GM21367 (cell line): ENCODE results near the gene GRIP2.

Experiments
- ATAC-seq: cut with Tn5 transposase; IDR thresholded peaks from one replicate; pipeline ENCODE4 v1.9.1; 2021; ENCODE audit not compliant: unreplicated experiment

Gene GRIP2

GRCh38 chr3:14539742-14540491, at the start of gene GRIP2:
Gene GRIP2 (minus strand): TSS chr3:14540342. CDS start chr3:14540308, 34 bp downstream.
- no peak for ATAC-seq

DNA sequence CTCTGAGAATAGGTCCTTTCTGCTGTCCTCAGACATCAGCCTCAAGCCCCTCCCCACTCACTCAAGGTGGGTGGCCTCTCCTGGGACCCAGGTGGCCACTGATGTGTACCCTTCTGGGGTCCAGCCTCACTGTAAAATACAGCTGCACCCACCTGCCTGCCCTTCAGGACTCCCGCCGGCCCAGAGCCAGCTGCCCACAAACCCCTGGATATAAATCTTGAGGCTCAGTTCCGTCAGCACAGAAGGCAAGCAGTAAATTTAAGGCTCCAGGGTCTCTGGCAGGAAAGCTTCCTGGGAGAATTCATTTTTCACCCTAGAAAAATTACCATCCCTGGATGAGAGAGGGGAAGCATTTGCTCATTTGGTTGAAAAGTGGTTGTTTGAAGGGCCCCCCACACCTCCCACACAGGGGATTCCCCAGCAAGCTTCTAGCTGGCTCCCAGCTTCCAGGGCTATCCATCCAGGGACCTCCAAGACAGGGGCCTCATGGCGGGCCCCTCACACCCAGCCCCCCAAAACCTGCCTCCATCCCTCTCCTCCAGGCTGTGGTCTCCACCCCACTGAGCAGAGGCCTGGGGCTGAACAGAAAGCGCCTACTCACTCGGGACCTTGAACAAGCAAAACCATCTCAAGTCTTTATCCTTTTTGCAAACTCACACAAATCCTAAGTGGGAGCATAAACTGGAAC, 48.4 kb upstream of the GRIP2 start:
- ATAC-seq = no peak

GRCh38 chr3:14587740-14588360, 47.7 kb upstream of the GRIP2 start:
- no peak for ATAC-seq

GRCh38 chr3:14586611-14587010, 46.5 kb upstream of the GRIP2 start:
- ATAC-seq = no peak

GRCh38 chr3:14583548-14584091, 43.5 kb upstream of the GRIP2 start:
- no peak for ATAC-seq

GRCh38 chr3:14582045-14582410, 41.9 kb upstream of the GRIP2 start:
- no peak for ATAC-seq

- no peak for ATAC-seq
These were observed 41.3 kb upstream of the GRIP2 start for GRCh38 chr3:14581334-14582044.

DNA sequence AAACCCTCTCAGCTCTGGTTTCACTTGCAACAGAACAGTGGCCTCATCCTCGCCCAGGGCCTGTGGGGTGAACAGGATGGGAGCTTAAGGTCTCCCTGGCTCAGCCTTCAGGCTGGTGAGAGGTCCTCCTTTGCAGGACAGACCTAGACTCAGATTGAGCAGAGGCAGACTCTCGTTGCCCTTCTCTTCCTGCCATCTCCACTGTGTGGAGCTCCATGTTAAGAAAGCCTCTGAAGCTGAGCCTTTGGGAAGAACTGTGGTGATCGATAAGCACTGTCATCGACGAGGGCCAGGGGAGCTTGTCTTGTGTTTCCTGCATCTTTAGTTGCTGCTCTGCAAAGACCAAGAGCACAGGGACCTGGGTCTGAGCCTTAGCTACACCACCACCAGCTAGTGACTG, 37.8 kb upstream of the GRIP2 start:
- no peak for ATAC-seq

GRCh38 chr3:14576163-14576562, 36.0 kb upstream of the GRIP2 start:
- ATAC-seq = no peak

GRCh38 chr3:14574183-14574582, 34.0 kb upstream of the GRIP2 start:
- ATAC-seq = no peak

GRCh38 chr3:14573706-14574105, 33.6 kb upstream of the GRIP2 start:
- ATAC-seq = no peak

DNA sequence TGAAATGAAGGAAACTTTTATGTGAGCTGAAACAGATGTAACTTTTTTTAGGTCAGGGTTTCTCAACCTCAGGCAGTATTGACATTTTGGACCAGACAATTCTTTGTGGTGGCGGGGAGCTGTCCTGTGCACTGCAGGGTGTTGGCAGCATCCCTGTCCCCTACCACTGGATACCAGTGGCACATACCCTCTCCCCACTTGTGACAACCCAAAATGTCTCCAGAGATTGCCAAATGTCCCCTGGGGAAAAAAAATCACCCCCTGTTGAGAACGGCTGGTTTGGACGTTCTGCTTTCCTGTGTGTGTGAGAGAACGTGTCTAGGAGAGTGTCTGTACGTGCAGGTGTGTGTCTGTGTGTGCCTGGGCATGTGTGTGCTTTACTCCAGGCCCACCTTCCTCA, 30.7 kb upstream of the GRIP2 start:
- no peak for ATAC-seq

- no peak for ATAC-seq
These were observed 29.9 kb upstream of the GRIP2 start for GRCh38 chr3:14570089-14570488.

GRCh38 chr3:14569474-14570000, 29.4 kb upstream of the GRIP2 start:
- ATAC-seq = no peak

GRCh38 chr3:14568269-14568668, 28.1 kb upstream of the GRIP2 start:
- ATAC-seq = no peak

DNA sequence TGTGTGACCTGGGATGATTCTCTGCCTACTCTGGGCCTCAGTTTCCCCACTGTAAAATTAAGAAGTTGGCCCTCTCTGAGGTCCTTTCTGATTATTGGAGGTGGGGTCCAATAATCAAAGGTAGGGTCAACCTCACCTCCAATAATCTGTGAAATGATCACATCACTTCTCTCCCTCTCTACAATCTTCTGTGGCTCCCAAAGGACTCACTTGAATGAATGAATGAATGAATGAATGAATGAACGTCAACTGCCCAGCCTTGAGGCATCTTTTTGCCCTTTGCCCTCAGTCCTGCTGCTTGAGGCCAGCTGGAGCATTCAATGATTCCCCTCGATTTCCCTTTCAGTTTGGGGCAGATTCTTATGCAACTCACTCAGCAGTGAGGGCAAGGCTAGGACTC, 26.7 kb upstream of the GRIP2 start:
- ATAC-seq = no peak

GRCh38 chr3:14565868-14566588, 25.9 kb upstream of the GRIP2 start:
- ATAC-seq = no peak

GRCh38 chr3:14564741-14565140, 24.6 kb upstream of the GRIP2 start:
- ATAC-seq = no peak

DNA sequence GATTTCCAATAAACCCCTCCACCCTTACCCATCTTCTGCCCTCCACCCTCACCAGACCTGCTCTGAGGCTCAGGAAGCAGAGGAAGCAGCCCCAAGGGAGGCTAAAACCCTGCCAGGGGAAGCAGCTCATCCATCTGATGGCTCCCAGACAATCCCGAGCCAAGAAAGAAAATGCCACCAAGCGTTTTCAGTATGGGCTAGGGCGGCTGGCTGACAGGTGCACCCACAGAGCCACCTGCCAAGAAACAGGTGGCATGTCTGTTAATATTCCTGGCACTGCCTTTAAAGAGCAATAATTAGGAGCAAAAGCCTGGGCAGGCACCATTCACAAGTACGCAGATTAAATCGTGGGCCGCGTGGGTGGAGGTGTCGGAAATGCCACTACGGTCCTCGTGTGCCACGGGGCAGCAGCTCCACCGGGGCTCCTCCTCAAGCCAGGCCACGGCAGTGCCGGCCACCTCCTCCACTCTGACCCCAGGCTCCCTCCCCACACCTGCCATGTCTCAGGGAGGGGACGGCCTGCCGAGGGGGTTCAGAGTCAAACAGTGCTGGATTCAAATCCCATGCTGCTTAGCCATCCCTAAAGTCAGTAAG, 23.9 kb upstream of the GRIP2 start:
- no peak for ATAC-seq
